Spleen (tissue), 7 donors: ENCODE results near the gene FAM83E.

ENCODE experiments used
- POLR2A ChIP-seq, 3 donors: fragments of 450-650 bp; IDR thresholded peaks; one replicate each; pipeline ENCODE4 v1.5.1; 2017; ENCODE audit warnings: antibody characterized with exemption in 3 of 3, mild to moderate bottlenecking in 1 of 3
- TF ChIP-seq, protein P1 (sequence below), 11 experiments: fragments of 200-600 bp in 7 of 11; fragments of 450-650 bp in 4 of 11; sonication (generic) in 4 of 11; IDR thresholded peaks in 8 of 11; conservative IDR thresholded peaks in 3 of 11; 1 replicate in 7 of 11; 2 replicates in 4 of 11; pipeline versions ENCODE4 v1.4.0 to v1.8.0; 2016 to 2021; ENCODE audit warnings: antibody characterized with exemption in 11 of 11, inconsistent platforms in 4 of 11, mild to moderate bottlenecking in 1 of 11
- donor health status: DM: no; HTN: no; CAD: no; lungs with moderate emphysema.
- donor health status: DM: no; HTN: no; CAD: no.
- donor health status: DM: no; HTN: no; CAD: no.

- TF ChIP-seq, protein P1, sequence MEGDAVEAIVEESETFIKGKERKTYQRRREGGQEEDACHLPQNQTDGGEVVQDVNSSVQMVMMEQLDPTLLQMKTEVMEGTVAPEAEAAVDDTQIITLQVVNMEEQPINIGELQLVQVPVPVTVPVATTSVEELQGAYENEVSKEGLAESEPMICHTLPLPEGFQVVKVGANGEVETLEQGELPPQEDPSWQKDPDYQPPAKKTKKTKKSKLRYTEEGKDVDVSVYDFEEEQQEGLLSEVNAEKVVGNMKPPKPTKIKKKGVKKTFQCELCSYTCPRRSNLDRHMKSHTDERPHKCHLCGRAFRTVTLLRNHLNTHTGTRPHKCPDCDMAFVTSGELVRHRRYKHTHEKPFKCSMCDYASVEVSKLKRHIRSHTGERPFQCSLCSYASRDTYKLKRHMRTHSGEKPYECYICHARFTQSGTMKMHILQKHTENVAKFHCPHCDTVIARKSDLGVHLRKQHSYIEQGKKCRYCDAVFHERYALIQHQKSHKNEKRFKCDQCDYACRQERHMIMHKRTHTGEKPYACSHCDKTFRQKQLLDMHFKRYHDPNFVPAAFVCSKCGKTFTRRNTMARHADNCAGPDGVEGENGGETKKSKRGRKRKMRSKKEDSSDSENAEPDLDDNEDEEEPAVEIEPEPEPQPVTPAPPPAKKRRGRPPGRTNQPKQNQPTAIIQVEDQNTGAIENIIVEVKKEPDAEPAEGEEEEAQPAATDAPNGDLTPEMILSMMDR (IDR thresholded peaks at IDR 0.05 in 8 of 11, conservative IDR thresholded peaks at IDR 0.05 in 3 of 11), result no peak
- TF ChIP-seq POLR2A (IDR thresholded peaks at IDR 0.05), result no peak
Measured at GRCh38 chr19:48614436-48615230, at the start of gene FAM83E.
